Fibroblast of lung (primary cell): Measurements from ENCODE around the gene ATP5F1C. TPM values are rescaled to one million over a fixed set of nuclear protein-coding genes. Genes with fewer than 3 reads are reported as not detected.

Experiments
- DNase-seq, 2 donors: peaks; one replicate each; pipeline versions ENCODE4 v3.0.0 to v3.0.0-alpha.2; 2010; ENCODE audit warnings: low read depth in 2 of 2
- H2AFZ ChIP-seq: 2 replicates; pipeline ENCODE4 v1.5.1; 2012; ENCODE audit warnings: low read length, control low read depth, inconsistent platforms
- H3K27ac ChIP-seq: 2 replicates; pipeline ENCODE4 v1.5.1; 2011; ENCODE audit warnings: low read length, control low read depth; ENCODE audit not compliant: insufficient read depth
- H3K27me3 ChIP-seq: 2 replicates; pipeline ENCODE4 v1.5.1; 2011; ENCODE audit warnings: mild to moderate bottlenecking, low read length; ENCODE audit not compliant: control insufficient read depth, insufficient read depth
- H3K36me3 ChIP-seq: 2 replicates; pipeline ENCODE4 v1.5.1; 2011; ENCODE audit warnings: low read length; ENCODE audit not compliant: control insufficient read depth, insufficient read depth
- H3K4me1 ChIP-seq: 2 replicates; pipeline ENCODE4 v1.5.1; 2011; ENCODE audit warnings: low read length; ENCODE audit not compliant: control insufficient read depth, insufficient read depth; ENCODE audit errors: extremely low read depth
- H3K4me2 ChIP-seq: 2 replicates; pipeline ENCODE4 v1.5.1; 2011; ENCODE audit warnings: low read length, control low read depth; ENCODE audit not compliant: insufficient read depth; ENCODE audit errors: extremely low read depth
- H3K4me3 ChIP-seq, 4 experiments: fragments of 200-600 bp in 1 of 4; sonication (generic) in 1 of 4; replicated peaks in 1 of 4; 2 replicates each; pipeline ENCODE4 v1.5.1; 2011 to 2016; ENCODE audit warnings: low read length in 4 of 4, low read depth in 3 of 4, mild to moderate bottlenecking in 3 of 4, control low read depth in 2 of 4, inconsistent platforms in 1 of 4, mixed read lengths in 1 of 4; ENCODE audit not compliant: insufficient read depth in 1 of 4; ENCODE audit errors: control extremely low read depth in 1 of 4
- H3K79me2 ChIP-seq: 2 replicates; pipeline ENCODE4 v1.5.1; 2012; ENCODE audit warnings: mild to moderate bottlenecking, low read length, inconsistent platforms; ENCODE audit not compliant: control insufficient read depth, insufficient read depth
- H3K9ac ChIP-seq: 2 replicates; pipeline ENCODE4 v1.5.1; 2011; ENCODE audit warnings: mild to moderate bottlenecking, low read length, control low read depth; ENCODE audit not compliant: insufficient read depth
- H3K9me3 ChIP-seq: 2 replicates; pipeline ENCODE4 v1.5.1; 2012; ENCODE audit warnings: low read depth, low read length; ENCODE audit not compliant: control insufficient read depth, insufficient read depth
- H4K20me1 ChIP-seq: 2 replicates; pipeline ENCODE4 v1.5.1; 2011; ENCODE audit warnings: low read length; ENCODE audit not compliant: control insufficient read depth, insufficient read depth; ENCODE audit errors: extremely low read depth
- EZH2 ChIP-seq: IDR thresholded peaks from 2 replicates; pipeline ENCODE4 v1.5.1; 2012; ENCODE audit warnings: low read length, control low read depth, mild to moderate bottlenecking; ENCODE audit errors: missing control alignments
- polyA plus RNA-seq, 2 donors: library from polyadenylated mRNA; depleted of rRNA in 1 of 2; stranded (reverse) in 1 of 2; unstranded in 1 of 2; fragments of >200 nt; gene quantifications; 2 replicates each; pipeline ENCODE4 v1.2.1, GENCODE V29; 2011 to 2012; ENCODE audit warnings: missing spikeins in 1 of 2
- total RNA-seq: library from RNA; depleted of rRNA; stranded (reverse); fragments of >200 nt; gene quantifications from 2 replicates; pipeline ENCODE4 v1.2.1, GENCODE V29; 2014
- TF ChIP-seq, protein P1 (sequence below), 2 donors: IDR thresholded peaks in 1 of 2; conservative IDR thresholded peaks in 1 of 2; 1 replicate in 1 of 2; 2 replicates in 1 of 2; pipeline ENCODE4 v1.5.1; 2011 to 2012; ENCODE audit warnings: low read length in 2 of 2, control low read depth in 1 of 2, inconsistent platforms in 1 of 2, low read depth in 1 of 2, mild to moderate bottlenecking in 1 of 2

Gene ATP5F1C
- total and polyA plus RNA-seq, 2 donors (not counting 1 experiment from before 2014, with no cell fraction given) = 170 to 353 TPM

- Histone ChIP-seq H3K79me2 (no peaks in the 10 kb centered on the region), H3K9me3 (no peaks in the 10 kb centered on the region), H3K4me2 (no peak overlapping the region), H3K4me1 (no peaks in the 10 kb centered on the region), H2AFZ (no peak overlapping the region), H3K4me3 (no peak overlapping the region), H3K27me3 (no peaks in the 10 kb centered on the region), H3K9ac (no peak overlapping the region), H4K20me1 (no peaks in the 10 kb centered on the region), H3K36me3 (no peaks in the 10 kb centered on the region), H3K27ac (no peak overlapping the region)
- TF ChIP-seq EZH2 = no peak
- TF ChIP-seq, protein P1, sequence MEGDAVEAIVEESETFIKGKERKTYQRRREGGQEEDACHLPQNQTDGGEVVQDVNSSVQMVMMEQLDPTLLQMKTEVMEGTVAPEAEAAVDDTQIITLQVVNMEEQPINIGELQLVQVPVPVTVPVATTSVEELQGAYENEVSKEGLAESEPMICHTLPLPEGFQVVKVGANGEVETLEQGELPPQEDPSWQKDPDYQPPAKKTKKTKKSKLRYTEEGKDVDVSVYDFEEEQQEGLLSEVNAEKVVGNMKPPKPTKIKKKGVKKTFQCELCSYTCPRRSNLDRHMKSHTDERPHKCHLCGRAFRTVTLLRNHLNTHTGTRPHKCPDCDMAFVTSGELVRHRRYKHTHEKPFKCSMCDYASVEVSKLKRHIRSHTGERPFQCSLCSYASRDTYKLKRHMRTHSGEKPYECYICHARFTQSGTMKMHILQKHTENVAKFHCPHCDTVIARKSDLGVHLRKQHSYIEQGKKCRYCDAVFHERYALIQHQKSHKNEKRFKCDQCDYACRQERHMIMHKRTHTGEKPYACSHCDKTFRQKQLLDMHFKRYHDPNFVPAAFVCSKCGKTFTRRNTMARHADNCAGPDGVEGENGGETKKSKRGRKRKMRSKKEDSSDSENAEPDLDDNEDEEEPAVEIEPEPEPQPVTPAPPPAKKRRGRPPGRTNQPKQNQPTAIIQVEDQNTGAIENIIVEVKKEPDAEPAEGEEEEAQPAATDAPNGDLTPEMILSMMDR (conservative IDR thresholded peaks at IDR 0.05 in 1 of 2, IDR thresholded peaks at IDR 0.05 in 1 of 2; ENCODE audit: low read depth in 1 of 2, low read length in 2 of 2) = no peak
- DNase-seq = peak in 1 of 2 donors; percentile 6
Observed at GRCh38 chr10:7856678-7857077, 68.7 kb downstream of the ATP5F1C start.

DNA sequence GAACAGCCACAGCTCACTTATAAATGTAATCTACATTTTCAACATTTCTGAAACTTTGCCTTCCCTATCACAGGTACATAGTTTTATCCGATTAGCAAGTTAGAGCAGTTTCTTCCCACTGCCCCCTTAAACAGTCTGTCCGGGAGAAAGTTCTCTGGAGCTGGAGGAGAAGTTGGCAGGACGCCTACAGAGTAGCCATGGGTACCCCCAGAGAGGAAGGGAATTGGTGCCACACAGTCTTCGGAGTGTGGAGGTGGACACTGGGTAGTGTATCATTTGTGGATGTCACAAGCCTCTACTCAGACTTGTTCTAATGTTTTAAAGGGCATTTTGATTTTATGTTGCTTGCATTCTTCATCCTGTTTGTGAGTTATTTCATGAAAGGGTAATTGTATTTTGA lies 69.3 kb downstream of the ATP5F1C start:
- H3K4me3 ChIP-seq = no peak overlapping the region
- DNase-seq = peak in 1 of 2 donors; percentile 6
- H3K36me3 ChIP-seq = no peaks in the 10 kb centered on the region
- no peaks in the 10 kb centered on the region for H3K27me3 ChIP-seq
- H3K27ac ChIP-seq = no peak overlapping the region
- TF ChIP-seq, protein P1 (conservative IDR thresholded peaks at IDR 0.05 in 1 of 2, IDR thresholded peaks at IDR 0.05 in 1 of 2; ENCODE audit: low read depth in 1 of 2, low read length in 2 of 2) = no peak
- no peak for TF ChIP-seq EZH2
- no peaks in the 10 kb centered on the region for H3K4me1 ChIP-seq
- H3K9me3 ChIP-seq = no peaks in the 10 kb centered on the region
- no peak overlapping the region for H2AFZ ChIP-seq
- no peak overlapping the region for H3K9ac ChIP-seq
- no peaks in the 10 kb centered on the region for H4K20me1 ChIP-seq
- no peaks in the 10 kb centered on the region for H3K79me2 ChIP-seq
- no peak overlapping the region for H3K4me2 ChIP-seq

Other genes starting within 250 kb of the ATP5F1C start
- gene ITIH5, start 121.2 kb upstream of the ATP5F1C start, total RNA-seq = 12.4 and 49.3 TPM in 2 replicates
- 0.11 and 0.22 TPM in 2 replicates for gene ITIH5, start 121.2 kb upstream of the ATP5F1C start, polyA plus RNA-seq
- not detected in 2 replicates for gene ITIH2, start 84.9 kb upstream of the ATP5F1C start, total RNA-seq
- not detected in 2 replicates for gene ITIH2, start 84.9 kb upstream of the ATP5F1C start, polyA plus RNA-seq
- gene KIN, start 184 bp upstream of the ATP5F1C start, total RNA-seq = 7.2 and 10.1 TPM in 2 replicates
- gene KIN, start 184 bp upstream of the ATP5F1C start, polyA plus RNA-seq = 8.9 and 9.6 TPM in 2 replicates
- 1.5 and 2.1 TPM in 2 replicates for gene TAF3, start 30.3 kb downstream of the ATP5F1C start, total RNA-seq
- gene TAF3, start 30.3 kb downstream of the ATP5F1C start, polyA plus RNA-seq = 4.0 and 5.0 TPM in 2 replicates